Stomach (tissue), 4 donors: ENCODE measurements around the gene MRPL27.

Source experiments
- POLR2A ChIP-seq, 4 donors: fragments of 450-650 bp; IDR thresholded peaks; one replicate each; pipeline ENCODE4 v1.6.1; 2016; ENCODE audit warnings: antibody characterized with exemption in 4 of 4, control low read depth in 2 of 4, mild to moderate bottlenecking in 1 of 4, moderate library complexity in 1 of 4
- TF ChIP-seq, protein P1 (sequence below), 7 experiments: fragments of 450-650 bp in 4 of 7; fragments of 200-600 bp in 3 of 7; sonication (generic) in 3 of 7; IDR thresholded peaks; one replicate each; pipeline ENCODE4 v1.5.1; 2016 to 2019; ENCODE audit warnings: antibody characterized with exemption in 7 of 7, control low read depth in 2 of 7, mild to moderate bottlenecking in 1 of 7

DNA sequence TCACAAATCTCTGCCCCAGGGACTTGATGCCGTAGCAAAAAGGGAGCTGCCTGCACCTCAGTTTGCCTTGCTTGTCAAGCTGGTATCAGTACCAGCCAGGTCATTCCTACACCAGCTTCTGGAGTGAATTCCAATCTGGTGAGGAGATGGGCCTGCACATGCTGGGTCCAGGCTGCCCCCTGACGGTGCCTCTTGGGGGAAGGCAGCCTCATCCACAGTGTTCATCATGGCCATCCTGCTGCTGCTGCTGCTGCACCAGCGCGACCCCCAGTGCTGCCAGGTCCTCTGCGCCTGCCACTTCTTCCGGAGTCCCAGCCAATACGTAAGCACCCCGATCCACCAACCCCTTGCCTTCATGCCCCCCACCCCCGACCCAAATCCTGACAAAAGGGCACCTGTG is 8.3 kb downstream of the MRPL27 start:
- TF ChIP-seq, protein P1, sequence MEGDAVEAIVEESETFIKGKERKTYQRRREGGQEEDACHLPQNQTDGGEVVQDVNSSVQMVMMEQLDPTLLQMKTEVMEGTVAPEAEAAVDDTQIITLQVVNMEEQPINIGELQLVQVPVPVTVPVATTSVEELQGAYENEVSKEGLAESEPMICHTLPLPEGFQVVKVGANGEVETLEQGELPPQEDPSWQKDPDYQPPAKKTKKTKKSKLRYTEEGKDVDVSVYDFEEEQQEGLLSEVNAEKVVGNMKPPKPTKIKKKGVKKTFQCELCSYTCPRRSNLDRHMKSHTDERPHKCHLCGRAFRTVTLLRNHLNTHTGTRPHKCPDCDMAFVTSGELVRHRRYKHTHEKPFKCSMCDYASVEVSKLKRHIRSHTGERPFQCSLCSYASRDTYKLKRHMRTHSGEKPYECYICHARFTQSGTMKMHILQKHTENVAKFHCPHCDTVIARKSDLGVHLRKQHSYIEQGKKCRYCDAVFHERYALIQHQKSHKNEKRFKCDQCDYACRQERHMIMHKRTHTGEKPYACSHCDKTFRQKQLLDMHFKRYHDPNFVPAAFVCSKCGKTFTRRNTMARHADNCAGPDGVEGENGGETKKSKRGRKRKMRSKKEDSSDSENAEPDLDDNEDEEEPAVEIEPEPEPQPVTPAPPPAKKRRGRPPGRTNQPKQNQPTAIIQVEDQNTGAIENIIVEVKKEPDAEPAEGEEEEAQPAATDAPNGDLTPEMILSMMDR (IDR thresholded peaks at IDR 0.05) = no peak
- TF ChIP-seq POLR2A (IDR thresholded peaks at IDR 0.05) = no peak
